GM15510 (cell line): ENCODE data around the gene SGSM1.

Experiments used
- POLR2A ChIP-seq: IDR thresholded peaks from 3 replicates; pipeline ENCODE4 v1.6.1; 2011; ENCODE audit warnings: borderline replicate concordance; ENCODE audit not compliant: insufficient read length; ENCODE audit errors: extremely low read depth

The SGSM1 gene

DNA sequence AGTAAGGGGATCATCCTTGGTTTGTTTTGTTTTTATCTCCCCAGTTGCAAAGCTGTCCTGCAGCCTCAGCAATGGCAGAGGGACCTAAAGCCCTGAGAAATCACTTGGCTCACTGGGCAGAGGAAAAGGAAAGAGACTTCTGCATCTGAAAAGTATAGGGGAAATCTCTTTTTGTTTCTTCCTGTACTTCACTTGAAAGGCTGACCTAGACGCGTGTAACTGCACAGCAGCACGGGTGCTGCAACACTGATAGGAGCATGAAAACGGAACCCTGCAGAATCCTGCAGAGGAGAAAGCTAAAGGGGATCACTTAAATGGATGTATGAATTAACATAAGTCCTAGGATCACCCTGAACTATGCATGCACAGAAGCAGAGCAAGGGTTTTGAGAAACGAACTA lies 29.5 kb upstream of the SGSM1 start:
- TF ChIP-seq POLR2A, result no peak

- no peak for TF ChIP-seq POLR2A
These were observed 16.5 kb upstream of the SGSM1 start for GRCh38 chr22:24789516-24789915.

DNA sequence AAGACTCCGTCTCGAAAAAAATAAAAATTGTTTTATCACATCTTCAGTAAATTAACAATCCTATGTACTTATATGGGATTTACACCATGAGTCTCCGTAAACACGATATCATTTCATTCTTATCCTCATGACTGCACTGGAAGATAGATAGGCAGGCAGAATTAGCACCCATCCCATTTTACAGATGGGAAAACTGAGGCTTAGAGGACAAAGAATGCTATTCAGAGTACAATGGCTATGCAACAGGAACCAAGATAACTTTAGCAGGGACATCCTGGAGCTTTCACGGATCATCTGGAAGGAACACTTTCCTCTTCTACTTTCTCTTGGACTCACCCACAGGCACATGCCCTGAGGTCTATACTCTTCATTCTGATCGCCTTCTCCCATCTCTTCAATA lies 14.6 kb upstream of the SGSM1 start:
- TF ChIP-seq POLR2A, result no peak

GRCh38 chr22:24796056-24796455 lies 10.0 kb upstream of the SGSM1 start:
- TF ChIP-seq POLR2A, result no peak

- no peak for TF ChIP-seq POLR2A
These were observed 9.2 kb upstream of the SGSM1 start for GRCh38 chr22:24796860-24797259.

- TF ChIP-seq POLR2A, result no peak
These were observed 4.0 kb upstream of the SGSM1 start for GRCh38 chr22:24801901-24802465.

- no peak for TF ChIP-seq POLR2A
These were observed 2.9 kb upstream of the SGSM1 start for GRCh38 chr22:24803064-24803542.

DNA sequence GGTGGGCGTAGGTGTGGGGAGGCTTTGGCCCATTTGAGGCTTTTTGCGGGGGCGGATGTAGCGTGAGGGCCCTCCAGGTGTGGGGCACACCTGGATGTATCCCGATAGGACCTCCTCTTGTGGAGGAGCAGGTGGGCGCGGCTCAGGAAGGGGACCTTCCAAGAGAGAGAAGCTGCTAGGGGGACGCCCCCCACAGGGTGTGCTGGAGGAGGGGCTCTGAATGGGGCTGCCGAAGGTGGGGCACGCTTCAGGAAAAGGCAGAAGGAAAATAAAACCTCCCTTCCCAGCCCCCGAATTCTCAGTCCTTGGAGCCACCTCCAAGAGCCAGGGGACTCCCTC lies 621 bp downstream of the SGSM1 start:
- TF ChIP-seq POLR2A, result no peak

DNA sequence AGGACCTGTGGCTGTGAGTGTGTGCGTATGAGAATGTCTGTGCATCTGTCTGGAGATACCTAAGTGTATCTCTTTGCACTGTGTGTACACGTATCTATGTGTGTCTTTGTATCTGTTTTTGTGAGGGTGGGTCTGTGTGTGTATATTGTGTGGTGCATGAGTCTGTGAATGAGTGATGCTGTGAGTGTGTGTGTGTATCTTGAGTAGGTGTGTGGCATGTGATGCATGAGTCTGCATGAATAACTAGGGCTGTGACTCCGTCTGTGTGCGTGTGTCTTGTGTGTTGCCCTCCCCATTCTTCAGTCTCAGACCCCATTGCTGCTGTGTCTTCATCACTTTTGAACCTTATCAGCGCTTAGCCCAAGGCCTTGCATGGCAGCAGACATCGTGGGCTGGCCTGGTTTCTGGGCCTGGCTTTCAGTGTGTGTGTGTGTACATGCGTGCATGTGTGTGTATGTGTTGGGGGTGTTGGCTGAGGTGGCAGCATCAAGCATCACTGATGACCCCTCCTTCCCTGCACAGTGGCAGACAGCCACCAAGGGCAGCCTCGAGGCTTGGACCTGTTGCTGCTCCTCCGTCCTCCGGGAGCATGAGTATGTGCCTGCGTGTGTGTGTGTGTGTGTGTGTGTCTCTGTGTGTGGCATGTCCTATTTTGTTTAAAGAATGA lies 1.4 kb downstream of the SGSM1 start:
- TF ChIP-seq POLR2A, result no peak

- no peak for TF ChIP-seq POLR2A
These were observed 3.3 kb downstream of the SGSM1 start for GRCh38 chr22:24809331-24809730.

GRCh38 chr22:24810043-24810749 lies 4.2 kb downstream of the SGSM1 start:
- no peak for TF ChIP-seq POLR2A

DNA sequence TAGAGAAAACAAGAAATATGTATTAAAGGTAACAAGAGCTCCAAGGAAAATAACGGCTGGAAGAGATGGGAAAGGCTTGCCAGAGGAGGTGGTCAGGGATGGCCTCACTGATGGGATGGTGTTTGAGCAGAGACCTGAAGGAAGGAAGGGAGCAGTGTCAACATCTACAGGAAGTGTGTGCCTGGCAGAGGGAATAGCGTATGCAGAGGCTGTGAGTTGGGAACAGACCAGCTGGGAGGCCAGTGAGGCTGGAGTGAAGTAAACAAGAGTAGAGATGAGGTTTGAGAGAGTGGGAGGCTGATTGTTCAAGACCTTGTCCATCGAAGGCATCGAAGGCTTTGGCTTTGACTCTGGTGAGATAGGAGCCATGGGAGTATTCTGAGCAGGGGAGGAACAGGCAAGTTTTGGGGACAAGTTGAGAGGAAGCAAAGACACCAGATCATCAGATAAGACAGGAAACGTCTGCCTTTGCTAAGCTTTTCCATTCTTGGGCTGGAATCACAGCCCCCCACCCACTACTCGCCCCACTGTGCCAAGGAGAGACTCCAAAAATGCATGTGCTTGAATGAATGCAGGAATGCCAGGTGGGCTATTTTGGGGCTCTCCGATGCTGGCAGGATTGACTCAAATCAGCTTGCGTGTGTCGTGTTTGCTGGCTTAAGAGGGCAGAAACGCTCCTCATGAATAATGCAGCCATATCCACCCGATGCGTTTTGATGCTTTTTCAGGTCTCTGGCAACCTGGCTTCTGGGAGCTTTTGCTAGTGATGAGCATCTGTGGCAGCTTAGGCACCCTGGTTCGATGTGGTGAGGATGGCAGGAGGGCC lies 7.2 kb downstream of the SGSM1 start:
- no peak for TF ChIP-seq POLR2A

GRCh38 chr22:24813861-24814770 lies 8.1 kb downstream of the SGSM1 start:
- TF ChIP-seq POLR2A, result no peak

- no peak for TF ChIP-seq POLR2A
These were observed 10.8 kb downstream of the SGSM1 start for GRCh38 chr22:24816806-24817205.

DNA sequence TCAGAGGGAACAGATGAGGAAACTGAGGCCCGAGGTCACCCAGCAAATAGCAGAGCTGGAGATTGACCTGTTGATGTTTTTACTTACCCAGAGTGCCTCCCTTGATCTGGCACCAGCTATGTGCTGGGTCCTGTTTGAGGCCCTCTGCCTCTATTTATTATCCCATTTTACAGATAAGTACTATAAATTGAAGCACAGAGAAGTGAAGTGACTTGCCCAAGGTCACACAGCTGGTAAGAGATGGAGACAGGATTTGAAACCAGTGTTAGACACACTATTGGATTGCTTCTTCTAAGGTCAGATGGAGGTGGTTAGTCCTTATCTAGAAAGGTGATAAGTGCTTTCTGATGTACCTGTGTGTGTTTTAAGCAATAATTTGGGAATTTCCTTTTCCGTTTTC lies 13.5 kb downstream of the SGSM1 start:
- no peak for TF ChIP-seq POLR2A

GRCh38 chr22:24819911-24820461 lies 14.0 kb downstream of the SGSM1 start:
- no peak for TF ChIP-seq POLR2A
